HepG2 (cell line): Measurements from ENCODE around the gene ANKAR. TPM values are rescaled to one million over a fixed set of nuclear protein-coding genes. Genes with fewer than 3 reads are reported as not detected.

Experiments used
- ATAC-seq: fragments of 200-7000 bp; cut with Tn5 transposase; 3 replicates; pipeline ENCODE4 v1.9.1; 2020; ENCODE audit warnings: mild to moderate bottlenecking, moderate library complexity
- BruUV-seq: library from RNA; stranded (reverse); fragments of 400-500 nt; replicated peaks from 2 replicates; lab custom pipeline; 2021; lab: Mats Ljungman, UMichigan
- CTCF ChIA-PET: fragments of 300-600 bp; formaldehyde crosslinking; extraction: SDS; loops from one replicate; lab custom pipeline; 2021; ENCODE audit warnings: low total read pairs, inconsistent platforms, low intra/inter-chr PET ratio; lab: Yijun Ruan, JAX
- POLR2A ChIA-PET: fragments of 350-600 bp; sonication (Branson Sonifier 250); formaldehyde crosslinking; loops from one replicate; lab custom pipeline; 2020; ENCODE audit warnings: antibody characterized with exemption, inconsistent platforms; lab: Yijun Ruan, JAX
- DNase-seq: peaks from one replicate; pipeline ENCODE4 v3.0.0-alpha.2; 2015; ENCODE audit warnings: low spot score
- FAIRE-seq: peaks from 3 replicates; lab custom pipeline; 2011; peaks lifted over from hg19 to GRCh38; lab: Jason Lieb, UNC
- H2AFZ ChIP-seq: one replicate; pipeline ENCODE4 v1.6.1; 2011; ENCODE audit warnings: low read length, inconsistent platforms
- H3K27ac ChIP-seq: fragments of 300-600 bp; 3 replicates; pipeline ENCODE4 v1.8.0; 2011; ENCODE audit warnings: mixed run types, mild to moderate bottlenecking, mixed read lengths, low read length, inconsistent platforms; ENCODE audit not compliant: insufficient read depth; ENCODE audit errors: extremely low read length
- H3K27me3 ChIP-seq, 2 experiments: fragments of 200-600 bp in 1 of 2; 2 replicates in 1 of 2; 3 replicates in 1 of 2; pipeline versions ENCODE4 v1.6.0 to v1.8.0; 2011; ENCODE audit warnings: low read length in 2 of 2, mild to moderate bottlenecking in 2 of 2, moderate library complexity in 2 of 2, inconsistent platforms in 1 of 2; ENCODE audit not compliant: insufficient read depth in 2 of 2, control insufficient read depth in 1 of 2
- H3K36me3 ChIP-seq, 2 experiments: fragments of 200-600 bp in 1 of 2; replicated peaks in 1 of 2; 2 replicates in 1 of 2; 3 replicates in 1 of 2; pipeline versions ENCODE4 v1.5.1 to v1.8.0; 2011; ENCODE audit warnings: low read length in 2 of 2, inconsistent platforms in 1 of 2; ENCODE audit not compliant: insufficient read depth in 2 of 2, control insufficient read depth in 1 of 2
- H3K4me1 ChIP-seq: 2 replicates; pipeline ENCODE4 v1.5.1; 2012; ENCODE audit warnings: low read length, inconsistent platforms; ENCODE audit not compliant: insufficient read depth
- H3K4me2 ChIP-seq: 2 replicates; pipeline ENCODE4 v1.6.0; 2011; ENCODE audit warnings: low read depth, low read length, inconsistent platforms
- H3K4me3 ChIP-seq, 3 experiments: fragments of 200-600 bp in 1 of 3; sonication (generic), shearing (Covaris generic) in 1 of 3; replicated peaks in 1 of 3; 2 replicates each; pipeline ENCODE4 v1.5.1; 2011 to 2016; ENCODE audit warnings: low read length in 3 of 3, inconsistent platforms in 2 of 3, low read depth in 2 of 3, mild to moderate bottlenecking in 2 of 3, control low read depth in 1 of 3, mixed read lengths in 1 of 3; ENCODE audit not compliant: insufficient read depth in 1 of 3
- H3K79me2 ChIP-seq: one replicate; pipeline ENCODE4 v1.6.1; 2011; ENCODE audit warnings: low read length, inconsistent platforms; ENCODE audit not compliant: insufficient read depth
- H3K9ac ChIP-seq: 2 replicates; pipeline ENCODE4 v1.6.0; 2011; ENCODE audit warnings: mild to moderate bottlenecking, low read depth, low read length, inconsistent platforms; ENCODE audit not compliant: insufficient read depth
- H3K9me3 ChIP-seq: 2 replicates; pipeline ENCODE4 v1.5.1; 2012; ENCODE audit warnings: mild to moderate bottlenecking, low read length
- H4K20me1 ChIP-seq: 2 replicates; pipeline ENCODE4 v1.6.0; 2011; ENCODE audit warnings: inconsistent platforms, mild to moderate bottlenecking, low read length, moderate library complexity; ENCODE audit not compliant: insufficient read depth
- BCL6 ChIP-seq: IDR thresholded peaks from 2 replicates; pipeline ENCODE4 v1.6.1; 2016; ENCODE audit warnings: missing genetic modification reagents, missing compliant biosample characterization
- HES4 ChIP-seq: sonication (generic); formaldehyde crosslinking; IDR thresholded peaks from 2 replicates; pipeline ENCODE4 v1.9.0; 2021; ENCODE audit warnings: mild to moderate bottlenecking, missing genetic modification reagents, borderline replicate concordance
- NFRKB ChIP-seq: fragments of 450-650 bp; IDR thresholded peaks from 2 replicates; pipeline ENCODE4 v1.6.1; 2017
- REL ChIP-seq: sonication (generic); formaldehyde crosslinking; conservative IDR thresholded peaks from 2 replicates; pipeline ENCODE4 v1.8.0; 2022; ENCODE audit warnings: mild to moderate bottlenecking, missing genetic modification reagents, moderate library complexity
- SMARCE1 ChIP-seq: fragments of 450-650 bp; IDR thresholded peaks from 2 replicates; pipeline ENCODE4 v1.6.1; 2017; ENCODE audit warnings: borderline replicate concordance
- SOX5 ChIP-seq: IDR thresholded peaks from 2 replicates; pipeline ENCODE4 v1.6.1; 2016; ENCODE audit warnings: borderline replicate concordance
- ZC3H13 ChIP-seq: sonication (generic); formaldehyde crosslinking; IDR thresholded peaks from 2 replicates; pipeline ENCODE4 v1.8.1; 2023; ENCODE audit warnings: mild to moderate bottlenecking, missing genetic modification reagents, moderate library complexity
- ZNF180 ChIP-seq: sonication (generic); formaldehyde crosslinking; IDR thresholded peaks from 2 replicates; pipeline ENCODE4 v1.4.0; 2020; ENCODE audit warnings: low read depth, missing genetic modification reagents, borderline replicate concordance
- ZNF383 ChIP-seq: sonication (generic); formaldehyde crosslinking; IDR thresholded peaks from 2 replicates; pipeline ENCODE4 v1.4.0; 2020; ENCODE audit warnings: missing genetic modification reagents, mild to moderate bottlenecking, borderline replicate concordance
- ZNF709 ChIP-seq: sonication (generic); formaldehyde crosslinking; IDR thresholded peaks from 2 replicates; pipeline ENCODE4 v1.5.0; 2020; ENCODE audit warnings: mild to moderate bottlenecking, missing genetic modification reagents
- ZNF781 ChIP-seq: sonication (generic); formaldehyde crosslinking; IDR thresholded peaks from 2 replicates; pipeline ENCODE4 v1.5.1; 2020; ENCODE audit warnings: borderline replicate concordance, mild to moderate bottlenecking, missing genetic modification reagents; ENCODE audit errors: not compliant biosample characterization
- ZNF879 ChIP-seq: sonication (generic); formaldehyde crosslinking; IDR thresholded peaks from 2 replicates; pipeline ENCODE4 v1.8.1; 2023; ENCODE audit warnings: missing genetic modification reagents
- WGBS: methylation state at CpG from one replicate; pipeline ENCODE4 v1.1.6; 2017; ENCODE audit warnings: low lambda C conversion rate; 5-methylcytosine and 5-hydroxymethylcytosine counted together
- in situ Hi-C: cut with HindIII; loops from 2 replicates; pipeline ENCODE4 v1.10.0; 2017; ENCODE audit warnings: low pct_unique_long_range_greater_than_20kb; ENCODE audit not compliant: extremely low pct_ligation_motif_present
- intact Hi-C: fragments of 100-400 bp; cut with micrococcal nuclease; formaldehyde crosslinking; loops from one replicate; pipeline ENCODE4 v1.10.0; 2022; ENCODE audit not compliant: unreplicated experiment
- polyA plus RNA-seq, 8 experiments: library from polyadenylated mRNA; depleted of rRNA in 3 of 8; stranded (reverse) in 7 of 8; unstranded in 1 of 8; fragments of >200 nt; fragmentation: Illumina TruSeq in 4 of 8; extraction: Trizol in 4 of 8; gene quantifications; 2 replicates each; pipeline versions ENCODE4 v1.2.1 to v1.2.3, GENCODE V29; 2011 to 2016; ENCODE audit warnings: low read depth in 4 of 8, missing spikeins in 1 of 8, mixed read lengths in 1 of 8; ENCODE audit not compliant: insufficient read depth in 1 of 8
- total RNA-seq, 5 experiments: library from RNA; depleted of rRNA; stranded (reverse); fragments of >200 nt; fragmentation: Illumina TruSeq; extraction: Trizol; gene quantifications; 2 replicates each; pipeline ENCODE4 v1.2.3, GENCODE V29; 2016; ENCODE audit warnings: low read depth in 1 of 5
- TF ChIP-seq, protein P1 (sequence below): sonication (generic); formaldehyde crosslinking; IDR thresholded peaks from 2 replicates; pipeline ENCODE4 v1.5.1; 2020; ENCODE audit warnings: missing genetic modification reagents, mild to moderate bottlenecking, borderline replicate concordance
- TF ChIP-seq, protein P2 (sequence below): sonication (generic); formaldehyde crosslinking; IDR thresholded peaks from 2 replicates; pipeline ENCODE4 v1.4.0; 2020; ENCODE audit warnings: missing genetic modification reagents

Gene ANKAR
- total and polyA plus RNA-seq, 2 of the 13 experiments (the other 11 are each of a cell fraction or from before 2014, with no cell fraction given) = 3.6 to 5.0 TPM

DNA sequence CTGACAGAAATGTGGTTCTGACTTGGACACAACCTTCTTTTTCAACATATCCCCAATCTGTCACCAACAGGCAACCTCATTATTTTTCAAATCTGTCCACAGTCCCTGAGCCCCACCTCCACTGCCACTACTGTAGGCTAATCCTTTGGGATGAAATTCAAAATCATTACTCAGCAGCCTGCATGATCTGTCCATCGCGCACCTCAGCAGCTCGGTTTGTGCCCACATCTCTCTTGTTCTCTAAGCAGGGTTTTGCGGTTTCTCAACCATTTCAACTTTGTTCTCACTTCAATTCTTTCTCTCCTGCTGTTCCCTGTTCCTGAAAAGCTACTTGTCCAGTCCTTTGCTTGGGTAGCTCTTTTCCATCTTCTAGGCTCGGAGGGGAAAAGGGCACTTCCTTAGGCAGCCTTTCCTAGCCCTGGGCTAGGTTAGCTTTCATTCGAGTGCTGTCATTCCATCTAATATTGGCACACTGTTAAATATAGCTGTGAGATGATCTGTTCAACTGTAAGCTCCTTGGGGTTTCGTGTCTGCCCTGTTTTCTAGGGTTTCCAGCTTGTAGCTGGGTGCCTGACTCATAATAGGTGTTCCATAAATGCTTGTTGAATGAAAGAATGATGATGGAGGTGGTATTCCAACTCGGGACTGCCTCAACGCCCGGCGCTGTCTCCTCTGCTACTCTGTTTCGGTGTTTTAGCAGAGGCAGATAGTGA lies 653 bp upstream of the ANKAR start:
- H3K9me3 ChIP-seq = peaks cover 7% of the 10 kb centered on the region; the same call in 1 of the 2 replicates
- intact Hi-C loops = loop anchor here (1.0 kb wide), 3 partner anchors 13 to 88 kb away; partner anchors contain the start of genes ASNSD1 and OSGEPL1
- H3K27ac ChIP-seq = peak overlapping the region; percentile 90
- ChIA-PET CTCF (interaction anchor here (1.1 to 1.9 kb wide), 6 partner anchors 13 to 396 kb away, joined by 3 to 17 read pairs (median 8); partner anchors contain the start of genes ASNSD1 and OSGEPL1), POLR2A (interaction anchor here (0.9 to 4.2 kb wide), 5 partner anchors 9 to 233 kb away, joined by 3 to 25 read pairs (median 7); partner anchors contain the start of genes ASNSD1, ORMDL1, OSGEPL1 and PMS1)
- in situ Hi-C loops = loop anchor here (25.0 kb wide), 1 partner anchor 388 kb away; the partner anchor contains the start of gene MSTN
- no peaks in the 10 kb centered on the region for H4K20me1 ChIP-seq
- H3K36me3 ChIP-seq = peaks cover 2 to 15% of the 10 kb centered on the region in 2 experiments; a peak in 4 of 5 replicates
- H3K9ac ChIP-seq = peak overlapping the region; percentile 99; the same call in 1 of the 2 replicates
- ATAC-seq (peak; percentile 0; the same call in 1 of the 3 replicates), DNase-seq (no peak), FAIRE-seq (no peak)
- H3K4me1 ChIP-seq = peaks cover 28% of the 10 kb centered on the region
- WGBS = 54% methylated on average over 12 of the region's 12 CpGs
- no TSS peak for BruUV-seq
- H3K4me2 ChIP-seq = peak overlapping the region; percentile 94
- H3K27me3 ChIP-seq = no peaks in the 10 kb centered on the region; a peak in 1 of 5 replicates
- peak overlapping the region; percentile 38 to 93 (median 47); a peak in 5 of 6 replicates for H3K4me3 ChIP-seq
- no peak overlapping the region for H2AFZ ChIP-seq
- H3K79me2 ChIP-seq = no peaks in the 10 kb centered on the region
- TF ChIP-seq, protein P1, sequence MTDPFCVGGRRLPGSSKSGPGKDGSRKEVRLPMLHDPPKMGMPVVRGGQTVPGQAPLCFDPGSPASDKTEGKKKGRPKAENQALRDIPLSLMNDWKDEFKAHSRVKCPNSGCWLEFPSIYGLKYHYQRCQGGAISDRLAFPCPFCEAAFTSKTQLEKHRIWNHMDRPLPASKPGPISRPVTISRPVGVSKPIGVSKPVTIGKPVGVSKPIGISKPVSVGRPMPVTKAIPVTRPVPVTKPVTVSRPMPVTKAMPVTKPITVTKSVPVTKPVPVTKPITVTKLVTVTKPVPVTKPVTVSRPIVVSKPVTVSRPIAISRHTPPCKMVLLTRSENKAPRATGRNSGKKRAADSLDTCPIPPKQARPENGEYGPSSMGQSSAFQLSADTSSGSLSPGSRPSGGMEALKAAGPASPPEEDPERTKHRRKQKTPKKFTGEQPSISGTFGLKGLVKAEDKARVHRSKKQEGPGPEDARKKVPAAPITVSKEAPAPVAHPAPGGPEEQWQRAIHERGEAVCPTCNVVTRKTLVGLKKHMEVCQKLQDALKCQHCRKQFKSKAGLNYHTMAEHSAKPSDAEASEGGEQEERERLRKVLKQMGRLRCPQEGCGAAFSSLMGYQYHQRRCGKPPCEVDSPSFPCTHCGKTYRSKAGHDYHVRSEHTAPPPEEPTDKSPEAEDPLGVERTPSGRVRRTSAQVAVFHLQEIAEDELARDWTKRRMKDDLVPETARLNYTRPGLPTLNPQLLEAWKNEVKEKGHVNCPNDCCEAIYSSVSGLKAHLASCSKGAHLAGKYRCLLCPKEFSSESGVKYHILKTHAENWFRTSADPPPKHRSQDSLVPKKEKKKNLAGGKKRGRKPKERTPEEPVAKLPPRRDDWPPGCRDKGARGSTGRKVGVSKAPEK (CRISPR knock-in tag) = 0 out of 2 replicates have a peak, but pooled peaks have one; percentile 12
- TF ChIP-seq ZNF383 = 0 out of 2 replicates have a peak, but pooled peaks have one; percentile 50
- no peak for TF ChIP-seq ZNF180 (CRISPR knock-in tag)
- TF ChIP-seq NFRKB = no peak
- TF ChIP-seq SOX5 = no peak; the same call in 1 of the 2 replicates
- no peak for TF ChIP-seq ZNF709 (CRISPR knock-in tag)
- no peak for TF ChIP-seq ZNF879
- TF ChIP-seq HES4 (CRISPR knock-in tag) = no peak
- 0 out of 2 replicates have a peak, but pooled peaks have one; percentile 6 for TF ChIP-seq REL (CRISPR knock-in tag)
- TF ChIP-seq BCL6 (CRISPR knock-in tag) = peak; percentile 10; the same call in 1 of the 2 replicates
- no peak for TF ChIP-seq ZNF781
- TF ChIP-seq, protein P2, sequence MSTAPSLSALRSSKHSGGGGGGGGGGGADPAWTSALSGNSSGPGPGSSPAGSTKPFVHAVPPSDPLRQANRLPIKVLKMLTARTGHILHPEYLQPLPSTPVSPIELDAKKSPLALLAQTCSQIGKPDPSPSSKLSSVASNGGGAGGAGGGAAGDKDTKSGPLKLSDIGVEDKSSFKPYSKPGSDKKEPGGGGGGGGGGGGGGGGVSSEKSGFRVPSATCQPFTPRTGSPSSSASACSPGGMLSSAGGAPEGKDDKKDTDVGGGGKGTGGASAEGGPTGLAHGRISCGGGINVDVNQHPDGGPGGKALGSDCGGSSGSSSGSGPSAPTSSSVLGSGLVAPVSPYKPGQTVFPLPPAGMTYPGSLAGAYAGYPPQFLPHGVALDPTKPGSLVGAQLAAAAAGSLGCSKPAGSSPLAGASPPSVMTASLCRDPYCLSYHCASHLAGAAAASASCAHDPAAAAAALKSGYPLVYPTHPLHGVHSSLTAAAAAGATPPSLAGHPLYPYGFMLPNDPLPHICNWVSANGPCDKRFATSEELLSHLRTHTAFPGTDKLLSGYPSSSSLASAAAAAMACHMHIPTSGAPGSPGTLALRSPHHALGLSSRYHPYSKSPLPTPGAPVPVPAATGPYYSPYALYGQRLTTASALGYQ = no peak
- no peak for TF ChIP-seq ZC3H13
- no peak for TF ChIP-seq SMARCE1
